SW 1271 (cell line): ENCODE results near the gene SLC7A11.
"Not testable (repeated sequence)": the region's sequence is repeated elsewhere in the genome, so short reads cannot be mapped to it uniquely, and the experiment has no call there.

Experiments
- DNase-seq, 2 experiments: peaks; one replicate each; lab custom pipeline; 2025; lab: John Stamatoyannopoulos, UW

SLC7A11 gene

DNA sequence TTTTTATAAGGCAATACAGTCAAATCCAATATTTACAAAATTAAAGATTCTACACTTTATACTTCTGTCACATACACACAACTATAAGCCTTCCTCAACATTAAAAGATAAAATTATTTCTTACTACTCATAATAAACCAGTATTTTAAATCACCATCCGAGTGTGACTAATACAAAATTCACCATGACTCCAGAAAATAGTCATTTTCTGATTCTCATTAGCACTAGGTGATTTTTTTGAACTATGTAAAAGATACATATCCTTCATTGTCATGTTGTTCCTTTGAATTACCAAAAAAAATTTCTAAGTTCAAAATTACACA is 646 bp upstream of the SLC7A11 start:
- DNase-seq = no peak

DNA sequence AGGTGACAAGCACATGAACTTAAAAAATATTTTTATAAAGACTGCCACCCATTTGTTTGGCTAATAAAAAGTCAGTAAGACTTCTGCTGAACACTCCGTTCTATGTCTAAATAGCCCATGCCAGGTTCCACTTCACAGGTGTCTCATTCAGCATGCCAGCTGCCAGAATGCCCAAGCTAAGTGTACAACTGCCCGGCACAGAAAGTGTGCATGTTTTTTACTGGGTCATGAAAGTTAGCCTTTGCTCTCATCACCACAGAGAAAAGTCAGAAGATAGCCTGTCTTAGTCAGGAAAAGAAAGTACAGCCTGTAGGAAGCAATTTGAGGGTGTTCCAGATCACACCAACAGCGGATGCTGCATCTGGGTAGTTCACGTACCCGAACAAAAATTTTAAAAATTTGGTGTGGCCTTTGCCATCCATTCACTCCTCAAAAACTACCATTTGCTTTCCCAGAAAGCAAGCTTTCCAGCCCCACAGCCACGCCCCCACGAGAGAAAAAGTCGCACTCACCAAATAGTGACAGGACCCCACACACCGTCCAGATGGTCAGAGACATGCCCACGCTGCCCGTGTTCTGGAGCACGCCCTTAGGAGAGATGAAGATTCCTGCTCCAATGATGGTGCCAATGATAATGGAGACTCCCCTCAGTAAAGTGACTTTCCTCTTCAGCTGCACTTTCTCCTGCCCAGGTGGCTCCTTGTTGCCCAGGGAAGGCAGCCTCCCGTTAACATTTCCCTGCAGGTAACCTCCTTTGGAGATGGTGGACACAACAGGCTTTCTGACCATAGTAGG is 671 bp downstream of the SLC7A11 start:
- DNase-seq = no peak

DNA sequence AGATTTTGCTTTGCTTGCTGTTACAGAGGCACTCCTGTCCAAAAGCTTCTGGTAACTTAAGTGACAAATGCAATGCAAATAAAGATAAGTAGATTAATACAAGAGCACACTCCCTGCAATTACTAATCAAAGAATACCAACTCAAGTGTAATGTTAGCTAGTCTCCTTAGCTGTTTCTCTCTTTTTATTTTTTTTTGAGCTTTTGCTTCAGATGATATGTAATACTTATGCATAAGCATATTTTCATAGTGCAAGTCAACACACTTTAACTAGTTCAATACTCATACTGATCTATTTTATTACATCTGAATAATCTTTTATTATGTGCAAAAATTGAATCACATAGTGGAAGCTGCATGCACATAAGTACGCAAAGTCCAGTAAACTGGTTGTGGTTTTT is 2.7 kb downstream of the SLC7A11 start:
- no peak for DNase-seq

DNA sequence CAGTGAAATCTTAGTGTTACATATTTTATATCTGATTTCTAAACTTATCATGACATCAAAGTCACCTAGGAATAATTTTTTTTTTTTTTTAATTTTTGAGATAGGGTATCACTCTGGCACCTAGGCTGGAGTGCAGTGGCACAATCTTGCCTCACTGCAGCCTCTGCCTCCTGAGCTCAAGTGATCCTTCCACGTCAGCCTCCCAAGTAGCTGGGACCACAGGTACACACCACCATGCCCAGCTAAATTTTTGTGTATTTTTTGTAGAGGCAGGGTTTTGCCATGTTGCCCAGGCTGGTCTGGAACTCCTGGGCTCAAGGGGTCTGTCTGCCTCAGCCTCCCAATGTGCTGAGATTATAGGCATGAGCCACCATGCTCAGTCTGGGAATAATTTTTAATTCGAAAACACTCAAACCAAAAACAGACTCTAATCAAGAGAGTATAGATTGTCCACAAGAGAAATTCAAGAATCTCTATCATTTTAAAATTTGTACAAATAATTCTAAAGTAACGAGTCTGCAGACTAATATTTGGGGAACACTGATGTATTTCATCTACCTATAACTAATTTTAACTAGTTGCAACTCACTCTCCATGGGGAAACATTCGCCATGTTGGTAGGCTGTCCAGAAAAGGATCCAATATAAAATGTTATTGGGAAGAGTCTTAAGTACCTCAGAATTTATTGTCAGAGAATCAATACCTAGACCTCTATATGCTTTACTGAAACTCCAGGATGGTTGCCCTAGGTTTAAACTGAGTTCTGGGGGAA is 3.4 kb downstream of the SLC7A11 start:
- no peak for DNase-seq

DNA sequence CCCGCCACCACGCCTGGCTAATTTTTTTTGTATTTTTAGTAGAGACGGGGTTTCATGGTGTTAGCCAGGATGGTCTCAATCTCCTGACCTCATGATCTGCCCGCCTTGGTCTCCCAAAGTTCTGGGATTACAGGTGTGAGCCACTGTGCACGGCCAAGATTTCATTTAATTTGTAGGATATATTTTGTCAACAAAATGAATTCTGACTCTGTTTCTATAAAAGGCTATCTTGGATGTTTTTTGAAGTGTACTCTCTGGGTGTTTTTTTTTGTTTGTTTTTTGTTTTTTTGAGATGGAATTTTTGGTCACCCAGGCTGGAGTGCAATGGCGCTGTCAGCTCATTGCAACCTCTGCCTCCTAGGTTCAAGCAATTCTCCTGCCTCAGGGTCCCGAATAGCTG is 5.0 kb downstream of the SLC7A11 start:
- not testable (repeated sequence) for DNase-seq

DNA sequence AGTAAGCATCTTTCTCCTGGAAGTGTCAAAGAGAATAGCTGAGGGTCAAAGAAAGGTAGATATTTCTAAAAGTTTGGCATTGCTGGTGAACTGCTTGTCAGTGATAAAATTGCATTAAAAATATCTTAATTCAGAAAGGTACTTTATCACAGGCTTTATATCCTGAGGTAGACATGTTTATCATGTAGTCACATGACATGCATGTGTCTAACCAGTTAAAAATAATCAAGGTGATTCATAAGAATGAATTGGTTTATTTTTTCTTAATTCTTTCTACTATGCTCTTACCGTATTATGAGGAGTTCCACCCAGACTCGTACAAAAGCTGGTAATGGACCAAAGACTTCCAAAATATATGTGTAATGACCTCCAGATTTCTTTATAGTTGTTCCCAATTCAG is 6.1 kb downstream of the SLC7A11 start:
- DNase-seq = no peak

DNA sequence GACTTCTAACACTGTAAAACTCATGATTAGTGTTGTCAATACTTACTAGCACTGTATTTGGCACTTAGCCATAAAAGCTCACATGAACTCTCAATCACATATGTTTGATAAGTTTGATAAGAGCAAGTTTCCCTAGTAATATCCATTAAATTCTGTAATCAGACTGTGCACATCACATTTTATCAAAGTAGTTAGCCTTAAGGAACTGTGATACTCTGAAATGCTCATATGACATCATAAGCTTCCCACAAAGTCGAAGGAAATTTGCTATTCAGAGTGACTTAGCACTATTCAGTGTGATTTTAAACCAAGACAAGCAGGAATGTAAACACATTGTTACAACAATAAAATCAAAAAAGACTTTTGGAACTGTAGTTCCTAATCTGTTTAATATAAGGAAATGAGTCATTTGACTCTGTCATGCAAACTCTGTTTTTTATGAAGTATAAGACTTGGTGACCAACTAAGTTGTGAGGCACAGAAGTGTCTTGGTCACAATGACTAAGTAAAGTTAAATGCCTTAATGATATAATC is 6.7 kb downstream of the SLC7A11 start:
- peak; percentile 37 to 76 for DNase-seq

DNA sequence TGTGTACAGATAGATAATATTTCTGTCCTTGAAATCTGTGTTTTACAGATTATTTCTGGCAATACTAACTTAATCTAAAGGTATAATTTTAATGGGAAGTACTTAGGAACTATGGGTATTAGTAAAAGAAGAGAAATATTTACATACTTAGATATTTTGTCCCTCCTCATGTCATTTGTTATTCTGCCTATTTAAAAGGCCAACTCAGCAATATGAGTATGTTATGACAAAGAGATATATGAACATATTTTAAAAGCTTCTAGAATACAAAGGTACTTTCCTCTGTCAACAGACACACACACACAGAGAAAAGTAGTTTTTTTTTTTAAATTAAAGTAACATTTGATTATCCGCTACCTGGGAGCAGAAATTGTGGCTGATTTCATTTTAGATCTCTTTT is 7.9 kb downstream of the SLC7A11 start:
- no peak for DNase-seq

DNA sequence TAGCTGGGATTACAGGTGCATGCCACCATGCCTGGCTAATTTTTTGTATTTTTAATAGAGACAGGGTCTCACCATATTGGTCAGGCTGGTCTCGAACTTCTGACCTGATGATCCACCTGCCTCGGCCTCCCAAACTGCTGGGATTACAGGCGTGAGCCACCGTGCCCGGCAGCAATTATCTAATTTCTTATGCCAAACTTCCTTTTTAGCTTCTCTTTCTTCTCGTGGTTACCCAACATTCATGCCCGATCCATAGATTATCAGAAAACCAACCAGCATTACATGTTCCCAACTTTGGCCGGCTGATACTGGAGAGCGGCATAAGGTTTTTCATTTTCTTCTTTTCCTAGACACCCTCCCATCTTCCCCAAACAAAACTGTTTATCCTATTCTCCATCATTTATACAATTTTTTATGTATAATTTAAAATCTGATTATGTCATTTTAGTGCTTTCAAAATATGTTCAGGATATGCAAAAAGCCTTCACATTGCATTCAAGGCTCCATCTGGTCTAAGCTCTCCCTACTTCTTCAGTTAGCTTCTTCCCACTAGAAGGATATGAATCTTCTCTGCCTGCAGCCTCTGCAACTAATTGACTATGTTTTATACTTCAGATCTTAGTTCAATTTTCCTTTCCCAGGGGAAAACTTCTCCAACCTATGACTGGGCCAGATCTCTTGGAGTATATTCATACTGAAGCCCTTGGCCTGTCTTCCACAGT is 8.7 kb downstream of the SLC7A11 start:
- no peak for DNase-seq

DNA sequence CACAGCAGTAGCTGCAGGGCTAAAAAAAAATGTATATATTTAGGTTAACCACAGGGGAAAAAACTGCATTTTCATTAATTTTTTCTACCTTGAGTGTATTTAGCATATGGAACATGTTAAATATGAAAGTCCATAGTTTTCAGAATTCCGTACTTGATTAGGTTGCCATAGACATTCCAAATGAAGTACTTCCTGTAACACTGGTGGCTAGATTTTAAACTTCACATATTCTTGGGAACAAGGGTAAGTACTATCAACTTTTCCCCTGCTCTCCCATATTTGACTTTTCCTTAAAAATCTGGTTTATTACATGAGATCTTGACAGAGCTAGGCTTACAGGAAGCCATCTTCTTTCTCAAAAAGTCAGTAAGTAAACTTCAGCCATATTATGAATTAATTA is 9.8 kb downstream of the SLC7A11 start:
- DNase-seq = no peak

DNA sequence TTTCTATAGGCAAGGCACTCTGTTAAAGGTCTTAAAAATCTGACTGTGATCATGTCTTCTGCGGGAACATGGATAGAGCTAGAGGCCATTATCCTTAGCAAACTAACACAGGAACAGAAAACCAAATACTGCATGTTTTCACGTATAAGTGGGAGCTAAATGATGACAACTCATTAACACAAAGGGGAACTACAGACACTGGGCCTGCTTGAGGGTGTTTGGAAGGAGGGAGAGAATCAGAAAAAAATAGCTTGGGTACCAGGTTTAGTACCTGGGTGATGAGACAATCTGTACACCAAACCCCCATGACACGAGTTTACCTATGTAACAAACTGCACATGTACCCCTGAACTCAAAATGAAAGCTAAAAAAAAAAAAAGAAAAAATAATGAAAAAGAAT is 12.1 kb downstream of the SLC7A11 start:
- DNase-seq = no peak

DNA sequence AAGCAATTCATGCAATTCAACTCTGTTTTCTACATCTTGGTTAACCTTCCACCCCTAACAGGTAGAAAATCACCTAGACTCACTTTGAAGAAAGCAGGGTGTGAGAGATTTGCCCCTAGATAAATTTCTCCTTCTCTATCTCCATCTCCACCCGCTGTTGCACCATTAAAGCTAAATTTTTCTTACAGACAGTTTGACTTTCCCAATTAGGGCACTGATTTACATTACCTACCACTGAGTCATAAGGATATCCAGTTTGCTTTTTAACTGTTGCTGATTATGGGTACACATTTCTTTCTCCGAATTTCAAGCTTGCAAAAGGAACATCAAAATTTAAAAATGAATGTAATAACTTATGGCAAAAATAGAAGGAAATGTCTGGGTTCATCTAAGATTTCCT is 13.0 kb downstream of the SLC7A11 start:
- no peak for DNase-seq

DNA sequence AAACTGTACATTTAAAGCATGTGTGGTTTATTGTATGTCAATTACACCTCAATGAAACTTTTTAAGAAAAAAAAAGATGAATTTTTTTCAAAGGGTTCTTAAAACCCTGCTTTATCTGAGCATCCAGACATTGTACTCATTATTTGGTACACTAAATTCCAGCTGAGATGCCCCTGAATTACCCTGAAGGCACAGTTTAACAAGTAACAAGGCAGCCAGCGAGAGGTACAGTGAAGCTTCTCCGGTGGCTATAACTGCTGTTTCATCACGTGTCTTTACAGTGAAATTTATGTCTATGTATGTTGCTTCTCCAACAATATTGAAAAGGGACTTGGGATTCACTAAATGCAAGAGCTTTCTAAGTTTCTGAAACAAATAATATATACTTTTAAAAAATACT is 15.8 kb downstream of the SLC7A11 start:
- DNase-seq = no peak

DNA sequence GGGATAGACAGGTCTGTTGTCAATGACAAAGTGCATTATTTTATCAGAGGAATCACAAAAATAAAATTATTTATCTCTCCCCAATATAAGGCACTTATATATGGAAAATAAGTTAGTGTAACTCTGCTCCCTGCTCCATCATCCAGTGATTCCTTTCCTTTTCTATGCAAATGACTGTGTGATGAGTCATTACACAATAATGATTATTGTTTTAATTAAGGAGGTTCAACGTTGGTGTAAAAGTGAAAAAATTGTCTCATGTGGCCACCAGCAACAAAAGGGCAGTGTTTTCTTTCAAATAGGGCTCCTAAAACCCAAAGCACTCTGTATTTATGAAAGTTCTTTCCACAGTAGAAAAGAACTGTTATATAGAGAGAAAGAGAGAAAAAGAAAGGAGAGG is 16.7 kb downstream of the SLC7A11 start:
- DNase-seq = peak in 1 of 2 experiments; percentile 12

DNA sequence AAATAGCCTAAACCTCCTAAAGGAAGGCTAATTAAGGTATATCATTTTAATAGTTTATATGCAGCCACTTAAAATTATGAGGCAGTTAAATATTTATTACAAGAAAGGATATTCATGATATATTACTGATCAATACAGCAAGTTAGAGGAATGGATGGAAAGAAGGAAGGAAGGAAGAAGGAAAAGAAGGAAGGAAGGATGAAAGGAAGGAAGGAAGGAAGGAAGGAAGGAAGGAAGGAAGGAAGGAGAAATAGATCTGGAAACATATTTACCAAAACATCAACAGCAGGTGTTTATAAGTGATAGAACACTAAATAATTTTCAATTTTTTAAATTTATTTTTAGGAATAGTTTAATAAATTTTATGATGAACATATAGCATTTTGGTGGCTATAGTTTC is 17.5 kb downstream of the SLC7A11 start:
- DNase-seq = no peak

DNA sequence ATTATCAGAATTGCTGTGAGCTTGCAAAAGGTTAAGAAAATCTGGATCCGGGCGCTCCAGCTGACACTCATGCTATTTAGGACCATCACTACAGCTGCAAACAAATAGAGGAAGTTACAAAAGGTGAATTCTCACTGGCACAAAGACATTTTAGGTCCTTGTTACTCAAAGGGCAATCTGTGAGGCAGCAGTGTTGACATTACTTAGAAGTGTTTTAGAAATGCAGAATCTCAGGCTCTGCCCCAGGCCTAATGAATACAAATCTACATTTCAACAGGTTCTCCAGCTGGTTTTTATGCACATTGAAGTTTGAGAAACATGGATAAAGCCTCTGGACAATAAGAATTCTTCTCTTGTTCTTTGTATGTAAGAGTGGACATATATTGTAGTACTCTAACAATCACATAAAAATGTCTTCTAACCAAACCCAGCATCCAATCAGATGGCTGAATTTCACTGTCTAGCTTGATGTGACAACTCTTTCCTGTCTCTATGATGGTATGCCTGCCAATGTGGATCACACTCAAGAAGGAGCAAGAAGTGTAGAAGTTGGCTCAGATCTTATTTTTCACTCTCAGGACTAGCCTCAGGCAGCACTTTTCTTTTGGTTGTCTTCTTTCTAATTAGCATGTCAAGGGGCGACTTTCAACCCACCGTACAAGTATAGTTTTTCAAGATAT is 18.8 kb downstream of the SLC7A11 start:
- no peak for DNase-seq

DNA sequence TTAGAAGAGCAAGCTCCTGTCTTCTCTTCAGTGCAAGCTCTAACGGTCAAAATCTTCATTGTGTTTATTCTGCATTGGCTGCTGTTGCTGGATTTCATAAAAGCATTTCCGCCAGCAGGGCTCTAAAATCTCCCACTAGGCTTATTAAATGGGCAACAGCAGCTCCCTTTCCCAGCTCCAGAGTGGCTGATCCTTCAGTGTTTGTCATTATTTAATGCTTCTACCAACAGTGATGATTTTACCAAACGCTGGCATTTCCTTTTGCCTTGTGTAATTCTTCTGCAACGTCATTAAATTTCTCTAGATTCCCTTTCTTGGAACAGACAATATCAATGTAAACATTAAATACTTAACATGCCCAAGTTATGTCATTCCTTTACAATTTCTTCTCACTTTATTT is 20.1 kb downstream of the SLC7A11 start:
- peak in 1 of 2 experiments; percentile 45 for DNase-seq

DNA sequence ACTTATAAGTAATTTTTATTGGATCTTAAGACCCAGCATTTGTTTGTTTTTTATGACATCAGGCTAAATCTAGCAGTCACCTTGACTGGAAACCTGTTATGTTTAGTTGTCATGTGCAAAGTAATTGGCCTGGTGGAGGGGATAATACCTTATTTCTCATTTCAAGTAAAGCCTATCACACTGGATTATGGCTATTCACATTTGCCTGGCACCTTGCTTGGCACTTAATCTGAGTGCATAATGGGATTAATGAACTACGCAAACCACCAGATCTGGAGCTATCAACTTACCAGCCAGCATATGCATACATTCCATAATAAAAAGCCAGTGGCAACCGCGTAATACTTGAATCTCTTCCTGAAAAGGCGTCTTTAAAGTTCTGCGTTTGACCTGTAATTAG is 23.2 kb downstream of the SLC7A11 start:
- DNase-seq = no peak

DNA sequence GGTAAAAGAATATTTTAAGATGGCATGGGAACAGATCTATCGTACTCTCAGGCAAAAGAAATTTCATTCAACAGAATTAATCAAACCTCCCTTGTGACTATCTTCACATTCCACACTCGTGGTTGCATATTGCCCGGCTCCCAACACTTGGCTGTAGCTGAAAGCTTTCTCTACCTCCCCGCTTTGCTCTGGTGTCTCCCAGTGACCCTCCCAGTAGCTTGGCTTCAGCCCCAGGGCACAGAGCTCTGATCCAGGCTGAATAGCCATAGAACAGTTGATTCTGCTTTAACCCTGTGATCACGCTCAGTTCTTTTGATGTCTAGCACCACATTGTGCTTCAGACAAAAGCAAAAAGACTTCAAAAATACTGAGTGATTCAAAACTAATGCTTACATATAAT is 24.6 kb downstream of the SLC7A11 start:
- DNase-seq = no peak

DNA sequence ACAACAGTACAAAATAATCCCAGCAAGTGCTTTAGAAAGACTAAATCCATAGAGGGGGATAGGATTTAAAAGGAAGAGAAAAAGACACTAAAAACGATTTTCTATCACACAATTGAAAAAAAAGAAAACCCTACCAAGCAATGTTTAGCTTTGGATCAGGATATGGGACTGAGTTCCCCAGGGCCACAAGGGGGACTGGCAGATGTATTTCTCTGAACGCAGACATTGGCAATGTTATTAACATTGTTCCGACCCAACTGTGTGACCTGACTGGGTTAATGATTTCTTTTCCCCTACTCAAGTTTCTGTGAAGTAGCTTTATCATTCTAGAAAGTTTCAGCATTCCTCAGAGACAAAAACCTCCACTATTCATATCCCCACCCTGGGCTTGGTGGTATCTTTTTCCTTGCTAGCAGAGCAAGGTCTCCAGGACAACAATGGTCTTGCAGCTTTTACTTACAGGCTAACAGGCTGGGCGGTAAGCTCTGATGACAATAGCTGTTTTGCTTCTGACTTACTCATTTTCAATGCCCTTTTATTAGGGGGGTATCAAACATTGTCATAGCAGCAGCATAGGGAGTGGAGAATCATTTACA is 25.8 kb downstream of the SLC7A11 start:
- no peak for DNase-seq

DNA sequence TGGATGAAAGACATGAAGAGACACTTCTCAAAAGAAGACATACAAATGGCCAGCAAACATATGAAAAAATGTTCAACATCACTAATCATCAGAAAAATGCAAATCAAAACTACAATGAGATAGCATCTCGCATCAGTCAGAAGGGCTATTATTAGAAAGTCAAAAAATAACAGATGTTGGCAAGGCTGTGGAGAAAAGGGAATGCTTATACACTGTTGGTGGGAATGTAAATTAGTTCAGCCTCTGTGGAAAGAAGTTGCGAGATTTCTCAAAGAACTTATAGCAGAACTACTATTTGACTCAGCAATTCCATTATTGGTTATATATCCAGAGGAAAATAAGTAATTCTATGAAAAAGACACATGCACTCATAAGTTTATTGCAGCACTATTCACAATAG is 31.6 kb downstream of the SLC7A11 start:
- not testable (repeated sequence) for DNase-seq

DNA sequence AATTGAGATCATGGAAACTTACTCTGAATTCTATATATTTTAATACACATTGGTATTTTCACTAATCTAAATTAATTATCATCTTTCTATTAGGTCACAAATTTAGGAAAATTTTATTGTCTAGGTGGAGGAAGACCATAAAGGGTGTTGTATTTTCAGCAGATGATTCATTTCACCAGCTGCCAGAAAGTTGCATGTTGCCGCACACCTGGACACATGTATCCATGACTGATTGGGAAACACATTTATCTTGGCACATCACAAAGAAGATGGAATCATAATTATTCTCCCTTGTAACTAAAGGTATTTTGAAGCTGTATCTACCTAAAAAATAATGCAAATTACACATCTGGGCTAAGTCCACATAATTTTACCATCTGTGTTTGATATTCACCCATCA is 33.1 kb downstream of the SLC7A11 start:
- no peak for DNase-seq
